ENCODE data around the gene ZNF281.

Gene ZNF281

GRCh38 chr1:200373811-200374231, 36.0 kb downstream of the ZNF281 start:
- no peaks in the 10 kb centered on the region for H3K27me3 Mint-ChIP-seq
- H3K27ac Mint-ChIP-seq: no peak overlapping the region
- no peaks in the 10 kb centered on the region for H3K9me3 Mint-ChIP-seq
- H3K36me3 Mint-ChIP-seq (ENCODE audit: insufficient read depth): peaks cover 3% of the 10 kb centered on the region
- no peaks in the 10 kb centered on the region for H3K4me1 Mint-ChIP-seq (ENCODE audit: low read depth in 2 of 2)
- ATAC-seq (replicated peaks) (no peak), DNase-seq (no peak)
- H3K4me3 Mint-ChIP-seq: no peak overlapping the region

GRCh38 chr1:200372885-200373181, 37.0 kb downstream of the ZNF281 start:
- Mint-ChIP-seq H3K9me3 (no peaks in the 10 kb centered on the region), H3K4me1 (ENCODE audit: low read depth in 2 of 2) (no peaks in the 10 kb centered on the region), H3K4me3 (no peak overlapping the region), H3K36me3 (ENCODE audit: insufficient read depth) (peaks cover 3% of the 10 kb centered on the region), H3K27ac (no peak overlapping the region), H3K27me3 (no peaks in the 10 kb centered on the region)
- DNase-seq: no peak
- no peak for ATAC-seq (replicated peaks)

GRCh38 chr1:200372095-200372884, 37.5 kb downstream of the ZNF281 start:
- Mint-ChIP-seq H3K4me1 (ENCODE audit: low read depth in 2 of 2) (no peaks in the 10 kb centered on the region), H3K4me3 (no peak overlapping the region), H3K36me3 (ENCODE audit: insufficient read depth) (peaks cover 3% of the 10 kb centered on the region), H3K27me3 (no peaks in the 10 kb centered on the region), H3K27ac (no peak overlapping the region), H3K9me3 (no peaks in the 10 kb centered on the region)
- DNase-seq (no peak), ATAC-seq (replicated peaks) (no peak)

GRCh38 chr1:200369706-200370105, 40.1 kb downstream of the ZNF281 start:
- H3K27ac Mint-ChIP-seq: no peak overlapping the region
- no peak for DNase-seq
- no peak for ATAC-seq (replicated peaks)
- H3K9me3 Mint-ChIP-seq: no peaks in the 10 kb centered on the region
- H3K4me1 Mint-ChIP-seq (ENCODE audit: low read depth in 2 of 2): no peaks in the 10 kb centered on the region
- H3K27me3 Mint-ChIP-seq: no peaks in the 10 kb centered on the region
- H3K36me3 Mint-ChIP-seq (ENCODE audit: insufficient read depth): peaks cover 3% of the 10 kb centered on the region
- H3K4me3 Mint-ChIP-seq: no peak overlapping the region

GRCh38 chr1:200369131-200369530, 40.7 kb downstream of the ZNF281 start:
- ATAC-seq (replicated peaks) (no peak), DNase-seq (no peak)
- H3K27ac Mint-ChIP-seq: no peak overlapping the region
- H3K4me3 Mint-ChIP-seq: no peak overlapping the region
- no peaks in the 10 kb centered on the region for H3K27me3 Mint-ChIP-seq
- H3K4me1 Mint-ChIP-seq (ENCODE audit: low read depth in 2 of 2): no peaks in the 10 kb centered on the region
- H3K36me3 Mint-ChIP-seq (ENCODE audit: insufficient read depth): peaks cover 3% of the 10 kb centered on the region
- no peaks in the 10 kb centered on the region for H3K9me3 Mint-ChIP-seq

GRCh38 chr1:200368556-200368955, 41.3 kb downstream of the ZNF281 start:
- Mint-ChIP-seq H3K9me3 (no peaks in the 10 kb centered on the region), H3K27ac (no peak overlapping the region), H3K4me1 (ENCODE audit: low read depth in 2 of 2) (no peaks in the 10 kb centered on the region), H3K36me3 (ENCODE audit: insufficient read depth) (peaks cover 3% of the 10 kb centered on the region), H3K27me3 (no peaks in the 10 kb centered on the region), H3K4me3 (no peak overlapping the region)
- ATAC-seq (replicated peaks): no peak
- DNase-seq: no peak

GRCh38 chr1:200367841-200368534, 41.8 kb downstream of the ZNF281 start:
- Mint-ChIP-seq H3K36me3 (ENCODE audit: insufficient read depth) (peaks cover 3% of the 10 kb centered on the region), H3K4me1 (ENCODE audit: low read depth in 2 of 2) (no peaks in the 10 kb centered on the region), H3K27me3 (no peaks in the 10 kb centered on the region), H3K9me3 (no peaks in the 10 kb centered on the region), H3K4me3 (no peak overlapping the region), H3K27ac (no peak overlapping the region)
- DNase-seq: no peak
- ATAC-seq (replicated peaks): no peak

- H3K9me3 Mint-ChIP-seq: no peaks in the 10 kb centered on the region
- no peak overlapping the region for H3K4me3 Mint-ChIP-seq
- H3K4me1 Mint-ChIP-seq (ENCODE audit: low read depth in 2 of 2): no peaks in the 10 kb centered on the region
- ATAC-seq (replicated peaks) (no peak), DNase-seq (no peak)
- H3K36me3 Mint-ChIP-seq (ENCODE audit: insufficient read depth): peaks cover 3% of the 10 kb centered on the region
- H3K27ac Mint-ChIP-seq: no peak overlapping the region
- H3K27me3 Mint-ChIP-seq: no peaks in the 10 kb centered on the region
Observed at GRCh38 chr1:200366577-200367253, 43.1 kb downstream of the ZNF281 start.

- Mint-ChIP-seq H3K4me1 (ENCODE audit: low read depth in 2 of 2) (no peaks in the 10 kb centered on the region), H3K9me3 (no peaks in the 10 kb centered on the region)
Observed at GRCh38 chr1:200365897-200366426, 43.9 kb downstream of the ZNF281 start.

GRCh38 chr1:200364831-200365230, 45.0 kb downstream of the ZNF281 start:
- no peaks in the 10 kb centered on the region for H3K27me3 Mint-ChIP-seq
- no peak overlapping the region for H3K4me3 Mint-ChIP-seq
- H3K9me3 Mint-ChIP-seq: no peaks in the 10 kb centered on the region
- no peaks in the 10 kb centered on the region for H3K4me1 Mint-ChIP-seq (ENCODE audit: low read depth in 2 of 2)
- DNase-seq (no peak), ATAC-seq (replicated peaks) (no peak)
- peaks cover 3% of the 10 kb centered on the region for H3K36me3 Mint-ChIP-seq (ENCODE audit: insufficient read depth)
- no peak overlapping the region for H3K27ac Mint-ChIP-seq

More at GRCh38 chr1:200365897-200366426, 43.9 kb downstream of the ZNF281 start:
- H3K27me3 Mint-ChIP-seq: no peaks in the 10 kb centered on the region
- H3K4me3 Mint-ChIP-seq: no peak overlapping the region
- ATAC-seq (replicated peaks) (no peak), DNase-seq (no peak)
- H3K27ac Mint-ChIP-seq: no peak overlapping the region
- H3K36me3 Mint-ChIP-seq (ENCODE audit: insufficient read depth): peaks cover 3% of the 10 kb centered on the region

GRCh38 chr1:200364091-200364759, 45.6 kb downstream of the ZNF281 start:
- H3K27me3 Mint-ChIP-seq: no peaks in the 10 kb centered on the region
- H3K36me3 Mint-ChIP-seq (ENCODE audit: insufficient read depth): no peaks in the 10 kb centered on the region
- no peak for ATAC-seq (replicated peaks)
- no peaks in the 10 kb centered on the region for H3K9me3 Mint-ChIP-seq
- DNase-seq: no peak
- no peaks in the 10 kb centered on the region for H3K4me1 Mint-ChIP-seq (ENCODE audit: low read depth in 2 of 2)
- no peak overlapping the region for H3K27ac Mint-ChIP-seq
- H3K4me3 Mint-ChIP-seq: no peak overlapping the region

- Mint-ChIP-seq H3K4me1 (ENCODE audit: low read depth in 2 of 2) (no peaks in the 10 kb centered on the region), H3K9me3 (no peaks in the 10 kb centered on the region), H3K27me3 (no peaks in the 10 kb centered on the region), H3K36me3 (ENCODE audit: insufficient read depth) (no peaks in the 10 kb centered on the region), H3K27ac (no peak overlapping the region), H3K4me3 (no peak overlapping the region)
- ATAC-seq (replicated peaks): no peak
- no peak for DNase-seq
Observed at GRCh38 chr1:200363264-200363933, 46.4 kb downstream of the ZNF281 start.

GRCh38 chr1:200362421-200362820, 47.4 kb downstream of the ZNF281 start:
- no peak for ATAC-seq (replicated peaks)
- no peaks in the 10 kb centered on the region for H3K4me1 Mint-ChIP-seq (ENCODE audit: low read depth in 2 of 2)
- no peak overlapping the region for H3K27ac Mint-ChIP-seq
- no peaks in the 10 kb centered on the region for H3K27me3 Mint-ChIP-seq
- H3K4me3 Mint-ChIP-seq: no peak overlapping the region
- no peaks in the 10 kb centered on the region for H3K36me3 Mint-ChIP-seq (ENCODE audit: insufficient read depth)
- no peaks in the 10 kb centered on the region for H3K9me3 Mint-ChIP-seq
- no peak for DNase-seq
